ENCODE data around the gene PLPPR1.
"Not testable (repeated sequence)": the region's sequence is repeated elsewhere in the genome, so short reads cannot be mapped to it uniquely, and the experiment has no call there.

PLPPR1 gene

GRCh38 chr9:101117161-101117560, 88.6 kb downstream of the PLPPR1 start:
- TF ChIP-seq, protein P1, sequence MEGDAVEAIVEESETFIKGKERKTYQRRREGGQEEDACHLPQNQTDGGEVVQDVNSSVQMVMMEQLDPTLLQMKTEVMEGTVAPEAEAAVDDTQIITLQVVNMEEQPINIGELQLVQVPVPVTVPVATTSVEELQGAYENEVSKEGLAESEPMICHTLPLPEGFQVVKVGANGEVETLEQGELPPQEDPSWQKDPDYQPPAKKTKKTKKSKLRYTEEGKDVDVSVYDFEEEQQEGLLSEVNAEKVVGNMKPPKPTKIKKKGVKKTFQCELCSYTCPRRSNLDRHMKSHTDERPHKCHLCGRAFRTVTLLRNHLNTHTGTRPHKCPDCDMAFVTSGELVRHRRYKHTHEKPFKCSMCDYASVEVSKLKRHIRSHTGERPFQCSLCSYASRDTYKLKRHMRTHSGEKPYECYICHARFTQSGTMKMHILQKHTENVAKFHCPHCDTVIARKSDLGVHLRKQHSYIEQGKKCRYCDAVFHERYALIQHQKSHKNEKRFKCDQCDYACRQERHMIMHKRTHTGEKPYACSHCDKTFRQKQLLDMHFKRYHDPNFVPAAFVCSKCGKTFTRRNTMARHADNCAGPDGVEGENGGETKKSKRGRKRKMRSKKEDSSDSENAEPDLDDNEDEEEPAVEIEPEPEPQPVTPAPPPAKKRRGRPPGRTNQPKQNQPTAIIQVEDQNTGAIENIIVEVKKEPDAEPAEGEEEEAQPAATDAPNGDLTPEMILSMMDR (conservative IDR thresholded peaks at IDR 0.05; ENCODE audit: low read depth, low read length): no peak
- no peak for DNase-seq (ENCODE audit: low read depth)
- H3K4me3 ChIP-seq (ENCODE audit: low read length): no peak overlapping the region

- TF ChIP-seq, protein P1 (conservative IDR thresholded peaks at IDR 0.05; ENCODE audit: low read depth, low read length): peak; percentile 92
- DNase-seq (ENCODE audit: low read depth): no peak
- no peak overlapping the region for H3K4me3 ChIP-seq (ENCODE audit: low read length)
Measured at GRCh38 chr9:101119206-101119819, 90.8 kb downstream of the PLPPR1 start.

- H3K4me3 ChIP-seq (ENCODE audit: low read length): no peak overlapping the region
- TF ChIP-seq, protein P1 (conservative IDR thresholded peaks at IDR 0.05; ENCODE audit: low read depth, low read length): no peak
- no peak for DNase-seq (ENCODE audit: low read depth)
Measured at GRCh38 chr9:101121836-101122399, 93.4 kb downstream of the PLPPR1 start.

GRCh38 chr9:101126556-101126955, 98.0 kb downstream of the PLPPR1 start:
- TF ChIP-seq, protein P1 (conservative IDR thresholded peaks at IDR 0.05; ENCODE audit: low read depth, low read length): no peak
- no peak overlapping the region for H3K4me3 ChIP-seq (ENCODE audit: low read length)
- no peak for DNase-seq (ENCODE audit: low read depth)

GRCh38 chr9:101127369-101127768, 98.8 kb downstream of the PLPPR1 start:
- H3K4me3 ChIP-seq (ENCODE audit: low read length): not testable (repeated sequence)

DNA sequence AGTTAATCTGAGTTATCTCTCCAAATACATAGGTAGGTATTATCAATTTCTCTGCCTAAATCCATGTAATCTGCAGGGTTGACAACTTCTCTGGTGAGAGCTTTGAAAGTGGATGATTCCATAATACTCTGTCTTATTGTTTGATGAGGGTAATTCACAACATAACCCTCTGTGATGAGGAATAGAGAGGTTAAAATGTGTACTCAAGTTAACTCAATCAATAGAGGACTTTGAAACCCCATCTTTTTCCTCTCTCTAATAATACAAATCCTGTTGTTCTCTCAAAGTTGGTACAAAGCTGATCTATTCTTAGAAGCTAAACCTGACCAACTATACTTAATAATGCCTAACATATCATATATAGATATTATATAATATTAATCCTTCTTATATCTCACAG, 100.1 kb downstream of the PLPPR1 start:
- H3K4me3 ChIP-seq (ENCODE audit: low read length): no peak overlapping the region
- TF ChIP-seq, protein P1 (conservative IDR thresholded peaks at IDR 0.05; ENCODE audit: low read depth, low read length): no peak
- DNase-seq (ENCODE audit: low read depth): no peak

More at GRCh38 chr9:101127369-101127768, 98.8 kb downstream of the PLPPR1 start:
- DNase-seq (ENCODE audit: low read depth): not testable (repeated sequence)

DNA sequence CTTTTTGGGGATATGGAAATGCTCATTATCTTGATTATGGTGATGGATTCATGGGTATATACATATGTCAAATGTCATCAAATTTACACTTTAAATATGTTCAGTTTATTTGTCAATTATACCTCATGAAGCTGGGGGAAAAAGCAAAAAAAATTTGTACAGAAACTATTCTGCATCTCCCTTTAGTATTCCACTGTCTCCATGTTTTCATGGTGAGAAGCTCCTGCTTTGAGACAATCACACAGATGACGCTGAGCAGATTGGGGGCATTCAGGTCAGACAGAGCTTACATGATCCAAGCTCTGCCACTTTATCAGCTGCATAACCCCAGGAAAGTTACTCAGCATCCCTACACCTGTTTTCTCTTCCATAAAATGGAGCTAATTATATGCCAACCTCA, 101.5 kb downstream of the PLPPR1 start:
- no peak for DNase-seq (ENCODE audit: low read depth)
- H3K4me3 ChIP-seq (ENCODE audit: low read length): no peak overlapping the region
- TF ChIP-seq, protein P1 (conservative IDR thresholded peaks at IDR 0.05; ENCODE audit: low read depth, low read length): no peak
